GM12878 (cell line): Measurements from ENCODE around the gene BATF. TPM values are rescaled to one million over a fixed set of nuclear protein-coding genes. Genes with fewer than 3 reads are reported as not detected.

Experiments used
- ATAC-seq: fragments of 200-7000 bp; cut with Tn5 transposase; 3 replicates; pipeline ENCODE4 v1.9.1; 2020; ENCODE audit warnings: mild to moderate bottlenecking, moderate library complexity
- BruUV-seq: library from RNA; stranded (reverse); fragments of 400-500 nt; replicated peaks from 2 replicates; lab custom pipeline; 2021; lab: Mats Ljungman, UMichigan
- CTCF ChIA-PET: fragments of 300-600 bp; sonication (Branson Sonifier 250); formaldehyde crosslinking; extraction: SDS; loops from one replicate; lab custom pipeline; 2021; ENCODE audit warnings: inconsistent platforms; lab: Yijun Ruan, JAX
- POLR2A ChIA-PET: fragments of 350-600 bp; formaldehyde crosslinking; extraction: SDS; loops from one replicate; lab custom pipeline; 2021; ENCODE audit warnings: inconsistent platforms; lab: Charles Lee
- RAD21 ChIA-PET: fragments of 300-600 bp; sonication (Branson Sonifier 250); formaldehyde crosslinking; loops from one replicate; lab custom pipeline; 2023; ENCODE audit warnings: antibody characterized with exemption; ENCODE audit not compliant: unreplicated experiment; lab: Charles Lee
- SMC1A ChIA-PET: fragments of 300-600 bp; sonication (Branson Sonifier 250); formaldehyde crosslinking; loops from one replicate; lab custom pipeline; 2023; ENCODE audit not compliant: unreplicated experiment, uncharacterized antibody; lab: Charles Lee
- DNase-seq: peaks from one replicate; pipeline ENCODE4 v3.0.0-alpha.2; 2011; ENCODE audit warnings: low read depth, low spot score
- FAIRE-seq: peaks from 3 replicates; lab custom pipeline; 2011; peaks lifted over from hg19 to GRCh38; lab: Jason Lieb, UNC
- H2AFZ ChIP-seq: 2 replicates; pipeline ENCODE4 v1.6.0; 2011; ENCODE audit warnings: low read depth, low read length, control low read depth; ENCODE audit not compliant: control insufficient read depth
- H3K27ac ChIP-seq: 2 replicates; pipeline ENCODE4 v1.5.1; 2011; ENCODE audit warnings: control low read depth; ENCODE audit not compliant: control insufficient read depth, insufficient read depth
- H3K27me3 ChIP-seq, 2 experiments: replicated peaks in 1 of 2; 2 replicates each; pipeline versions ENCODE4 v1.6.0 to v1.6.1; 2011; ENCODE audit warnings: low read length in 1 of 2; ENCODE audit not compliant: control insufficient read depth in 2 of 2, insufficient read depth in 2 of 2
- H3K36me3 ChIP-seq, 2 experiments: 2 replicates each; pipeline ENCODE4 v1.5.1; 2011; ENCODE audit warnings: low read length in 1 of 2; ENCODE audit not compliant: control insufficient read depth in 2 of 2, insufficient read depth in 2 of 2
- H3K4me1 ChIP-seq: 2 replicates; pipeline ENCODE4 v1.6.1; 2011; ENCODE audit warnings: mild to moderate bottlenecking, low read length, moderate library complexity, mixed read lengths; ENCODE audit not compliant: control insufficient read depth, insufficient read depth
- H3K4me2 ChIP-seq: 2 replicates; pipeline ENCODE4 v1.6.0; 2011; ENCODE audit warnings: control low read depth; ENCODE audit not compliant: control insufficient read depth, insufficient read depth
- H3K4me3 ChIP-seq: fragments of 200-600 bp; sonication (generic); 2 replicates; pipeline ENCODE4 v1.5.1; 2016
- H3K79me2 ChIP-seq: 2 replicates; pipeline ENCODE4 v1.6.0; 2011; ENCODE audit warnings: low read length; ENCODE audit not compliant: control insufficient read depth, insufficient read depth
- H3K9ac ChIP-seq: 2 replicates; pipeline ENCODE4 v1.8.0; 2011; ENCODE audit warnings: low read length, control low read depth, mixed read lengths; ENCODE audit not compliant: control insufficient read depth, insufficient read depth
- H3K9me3 ChIP-seq: replicated peaks from 3 replicates; pipeline ENCODE4 v1.5.1; 2011; ENCODE audit warnings: mild to moderate bottlenecking, low read length; ENCODE audit not compliant: control insufficient read depth, insufficient read depth
- H4K20me1 ChIP-seq: 2 replicates; pipeline ENCODE4 v1.6.0; 2011; ENCODE audit not compliant: control insufficient read depth, insufficient read depth
- ATF2 ChIP-seq: IDR thresholded peaks from 2 replicates; pipeline ENCODE4 v1.6.1; 2012; ENCODE audit warnings: low read length, inconsistent platforms
- BCL3 ChIP-seq: IDR thresholded peaks from 2 replicates; pipeline ENCODE4 v1.6.1; 2011; ENCODE audit warnings: borderline replicate concordance, low read depth, mild to moderate bottlenecking, moderate library complexity, low read length; ENCODE audit not compliant: insufficient read depth, poor library complexity, severe bottlenecking
- CHD2 ChIP-seq: IDR thresholded peaks from 2 replicates; pipeline ENCODE4 v1.6.1; 2011; ENCODE audit warnings: low read depth, low read length, improper control_type of control experiment, borderline replicate concordance
- EGR1 ChIP-seq, 2 experiments: IDR thresholded peaks; 1 replicate in 1 of 2; 2 replicates in 1 of 2; pipeline ENCODE4 v1.6.1; 2011 to 2012; ENCODE audit warnings: low read depth in 2 of 2, low read length in 2 of 2, borderline replicate concordance in 1 of 2, mild to moderate bottlenecking in 1 of 2, moderate library complexity in 1 of 2
- FOXM1 ChIP-seq: IDR thresholded peaks from 2 replicates; pipeline ENCODE4 v1.6.1; 2012; ENCODE audit warnings: low read depth, mild to moderate bottlenecking, inconsistent platforms, low read length, moderate library complexity
- KDM1A ChIP-seq: fragments of 200-600 bp; sonication (generic); IDR thresholded peaks from 2 replicates; pipeline ENCODE4 v1.6.1; 2016; ENCODE audit warnings: borderline replicate concordance
- NBN ChIP-seq: fragments of 450-650 bp; IDR thresholded peaks from 2 replicates; pipeline ENCODE4 v1.6.1; 2016
- RB1 ChIP-seq: fragments of 450-650 bp; formaldehyde crosslinking; IDR thresholded peaks from 2 replicates; pipeline ENCODE4 v1.6.1; 2017; ENCODE audit warnings: mild to moderate bottlenecking, borderline replicate concordance
- RELA ChIP-seq: fragments of 450-650 bp; IDR thresholded peaks from 2 replicates; pipeline ENCODE4 v1.8.0; 2014; ENCODE audit warnings: borderline replicate concordance; ENCODE audit not compliant: partially characterized antibody
- SKIL ChIP-seq: fragments of 450-650 bp; IDR thresholded peaks from 2 replicates; pipeline ENCODE4 v1.6.1; 2017; ENCODE audit warnings: mild to moderate bottlenecking, low read depth, inconsistent platforms; ENCODE audit not compliant: poor library complexity, severe bottlenecking
- SMARCA5 ChIP-seq: fragments of 450-650 bp; IDR thresholded peaks from 2 replicates; pipeline ENCODE4 v1.6.1; 2017; ENCODE audit warnings: mild to moderate bottlenecking
- SPI1 ChIP-seq: IDR thresholded peaks from 2 replicates; pipeline ENCODE4 v1.6.1; 2011; ENCODE audit warnings: low read depth, mild to moderate bottlenecking, low read length, moderate library complexity, borderline replicate concordance; ENCODE audit not compliant: insufficient read depth
- STAT1 ChIP-seq: fragments of 450-650 bp; conservative IDR thresholded peaks from 2 replicates; pipeline ENCODE4 v1.6.1; 2014; ENCODE audit warnings: antibody characterized with exemption, mild to moderate bottlenecking
- TCF12 ChIP-seq: IDR thresholded peaks from 2 replicates; pipeline ENCODE4 v1.6.1; 2011; ENCODE audit warnings: low read depth, mild to moderate bottlenecking, low read length
- TCF3 ChIP-seq: IDR thresholded peaks from 2 replicates; pipeline ENCODE4 v1.6.1; 2012; ENCODE audit warnings: low read depth, mild to moderate bottlenecking, low read length, borderline replicate concordance; ENCODE audit not compliant: insufficient read depth
- YBX1 ChIP-seq: fragments of 450-650 bp; IDR thresholded peaks from 2 replicates; pipeline ENCODE4 v1.6.1; 2016; ENCODE audit warnings: antibody characterized with exemption
- ZNF217 ChIP-seq: fragments of 450-650 bp; IDR thresholded peaks from 2 replicates; pipeline ENCODE4 v1.6.1; 2017; ENCODE audit warnings: antibody characterized with exemption, mild to moderate bottlenecking
- WGBS: methylation state at CpG from one replicate; pipeline ENCODE4 v1.1.6; 2016; ENCODE audit warnings: low lambda C conversion rate; ENCODE audit not compliant: insufficient replicate concordance, insufficient coverage; ENCODE audit errors: missing lambda C conversion rate; 5-methylcytosine and 5-hydroxymethylcytosine counted together
- in situ Hi-C: fragments of 300-500 bp; cut with MboI; formaldehyde crosslinking; loops from 9 replicates; pipeline ENCODE4 v1.14.3; 2018; ENCODE audit warnings: mixed read lengths
- intact Hi-C: fragments of 100-400 bp; cut with micrococcal nuclease; formaldehyde crosslinking; loops from one replicate; pipeline ENCODE4 v1.14.2; 2022; ENCODE audit not compliant: unreplicated experiment
- polyA plus RNA-seq, 11 experiments: library from polyadenylated mRNA; depleted of rRNA in 4 of 11; unstranded in 6 of 11; stranded (reverse) in 5 of 11; fragments of >200 nt; fragmentation: Nextera tagmentation in 4 of 11; fragmentation: Illumina TruSeq in 1 of 11; extraction: Ambion mirVana in 4 of 11; extraction: Trizol in 1 of 11; gene quantifications; 1 replicate in 1 of 11; 2 replicates in 10 of 11; pipeline versions ENCODE4 v1.2.1 to v1.2.3, GENCODE V29; 2011 to 2016; ENCODE audit warnings: inconsistent platforms in 2 of 11, missing spikeins in 2 of 11, low read depth in 1 of 11
- total RNA-seq, 4 experiments: library from RNA; depleted of rRNA in 3 of 4; stranded (reverse); fragments of >200 nt in 3 of 4; fragmentation: Illumina TruSeq in 1 of 4; extraction: Trizol in 1 of 4; gene quantifications; 2 replicates each; pipeline versions ENCODE4 v1.2.1 to v1.2.3, GENCODE V29; 2013 to 2021

The BATF gene
- total and polyA plus RNA-seq, 10 of the 15 experiments (the other 5 are each of a cell fraction or from before 2014, with no cell fraction given) = 10.0 to 154 (median 103) TPM

- DNase-seq (peak; percentile 72), ATAC-seq (peak; percentile 76), FAIRE-seq (no peak)
These were observed 8.2 kb upstream of the BATF start for GRCh38 chr14:75513911-75514672.

More at GRCh38 chr14:75513911-75514672, 8.2 kb upstream of the BATF start:
- POLR2A ChIA-PET = interaction anchor here (0.7 to 19.7 kb wide), 6 partner anchors 10 to 35 kb away, joined by 3 to 385 read pairs (median 10); no protein-coding TSS in a partner anchor
- RAD21 ChIA-PET = interaction anchor here (0.6 to 21.5 kb wide), 14 partner anchors 11 to 572 kb away, joined by 3 to 645 read pairs (median 6); partner anchors contain the start of gene BATF
- Histone ChIP-seq H4K20me1 (no peaks in the 10 kb centered on the region), H3K4me2 (peak overlapping the region; percentile 99), H3K27ac (peak overlapping the region; percentile 97; the same call in 1 of the 2 replicates), H3K79me2 (peaks cover 21% of the 10 kb centered on the region), H2AFZ (peak overlapping the region; percentile 31), H3K4me1 (peaks cover 48% of the 10 kb centered on the region), H3K4me3 (peak overlapping the region; percentile 73), H3K27me3 (no peaks in the 10 kb centered on the region), H3K9me3 (peaks cover 18% of the 10 kb centered on the region), H3K9ac (no peak overlapping the region), H3K36me3 (no peaks in the 10 kb centered on the region)
- 9% methylated on average over 12 of the region's 12 CpGs for WGBS
- 0 out of 2 replicates have a peak, but pooled peaks have one; percentile 20 for TF ChIP-seq TCF12
- peak; percentile 5; the same call in 1 of the 2 replicates for TF ChIP-seq SPI1
- 0 out of 2 replicates have a peak, but pooled peaks have one; percentile 14 for TF ChIP-seq NBN
- TF ChIP-seq SKIL = no peak
- TF ChIP-seq SMARCA5 = peak; percentile 64
- TF ChIP-seq ATF2 = no peak
- no peak for TF ChIP-seq RB1
- TF ChIP-seq TCF3 = no peak
- TF ChIP-seq STAT1 = no peak
- peak; percentile 59 for TF ChIP-seq BCL3
- no peak for TF ChIP-seq YBX1
- TF ChIP-seq ZNF217 = peak; percentile 54; the same call in 1 of the 2 replicates
- TF ChIP-seq FOXM1 = peak; percentile 16; the same call in 1 of the 2 replicates
- TF ChIP-seq EGR1 (IDR thresholded peaks at IDR 0.05; ENCODE audit: borderline replicate concordance in 1 of 2, low read depth in 2 of 2, low read length in 2 of 2) = peak in 1 of 2 experiments; percentile 45; a peak in 1 of 3 replicates
- TF ChIP-seq RELA = peak; percentile 65
- no peak for TF ChIP-seq CHD2
- TF ChIP-seq KDM1A = no peak
- in situ Hi-C loops (no loop called here), intact Hi-C loops (loop anchor here (2.0 kb wide), 1 partner anchor 25 kb away; no protein-coding TSS in a partner anchor)
- SMC1A ChIA-PET = interaction anchor here (1.0 to 19.9 kb wide), 15 partner anchors 8 to 209 kb away, joined by 3 to 619 read pairs (median 6); partner anchors contain the start of gene BATF
- CTCF ChIA-PET = interaction anchor here (1.1 to 21.2 kb wide), 10 partner anchors 11 to 143 kb away, joined by 3 to 520 read pairs (median 12); partner anchors contain the start of gene FLVCR2
- no TSS peak for BruUV-seq
